Left renal pelvis (tissue), 4 donors: ENCODE data around the gene DPRX. TPM values are rescaled to one million over a fixed set of nuclear protein-coding genes. Genes with fewer than 3 reads are reported as not detected.

Experiments
- DNase-seq, 4 donors: peaks; one replicate each; pipeline ENCODE4 v3.0.0-alpha.2; 2013; ENCODE audit warnings: low read depth in 4 of 4, low spot score in 3 of 4
- polyA plus RNA-seq, 4 donors: library from polyadenylated mRNA; unstranded; fragments of 120-200 nt; gene quantifications; one replicate each; pipeline ENCODE4 v1.2.1, GENCODE V29; 2013; ENCODE audit not compliant: insufficient read length in 4 of 4

DPRX gene
- not detected for polyA plus RNA-seq

GRCh38 chr19:53631949-53632407 lies at the start of gene DPRX:
DPRX (plus strand) TSS chr19:53631999; CDS start chr19:53632107, 108 bp downstream.
- DNase-seq = no peak

GRCh38 chr19:53583181-53583580 lies 48.6 kb upstream of the DPRX start:
- DNase-seq = no peak

- no peak for DNase-seq
These were observed 45.5 kb upstream of the DPRX start for GRCh38 chr19:53586277-53586691.

GRCh38 chr19:53594811-53595509 lies 36.8 kb upstream of the DPRX start:
- no peak for DNase-seq

- DNase-seq = no peak
These were observed 36.3 kb upstream of the DPRX start for GRCh38 chr19:53595510-53595867.

DNA sequence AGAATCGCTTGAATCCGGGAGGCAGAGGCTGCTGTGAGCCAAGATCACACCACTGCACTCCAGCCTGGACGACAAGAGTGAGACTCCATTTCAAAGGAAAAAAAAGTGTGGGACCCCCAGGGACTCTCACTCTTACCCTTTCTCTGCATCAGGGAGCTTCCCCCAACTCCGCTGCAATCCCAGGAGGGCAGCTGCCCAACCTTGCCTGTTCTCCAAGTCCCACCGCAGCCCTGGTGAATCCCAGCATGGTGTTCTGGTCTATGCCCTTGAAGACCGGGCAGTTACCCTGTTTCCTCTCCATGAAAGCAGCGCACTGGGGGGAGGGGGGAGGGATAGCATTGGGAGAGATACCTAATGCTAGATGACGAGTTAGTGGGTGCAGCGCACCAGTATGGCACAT lies 35.7 kb upstream of the DPRX start:
- no peak for DNase-seq

GRCh38 chr19:53597023-53597422 lies 34.8 kb upstream of the DPRX start:
- DNase-seq = no peak

DNA sequence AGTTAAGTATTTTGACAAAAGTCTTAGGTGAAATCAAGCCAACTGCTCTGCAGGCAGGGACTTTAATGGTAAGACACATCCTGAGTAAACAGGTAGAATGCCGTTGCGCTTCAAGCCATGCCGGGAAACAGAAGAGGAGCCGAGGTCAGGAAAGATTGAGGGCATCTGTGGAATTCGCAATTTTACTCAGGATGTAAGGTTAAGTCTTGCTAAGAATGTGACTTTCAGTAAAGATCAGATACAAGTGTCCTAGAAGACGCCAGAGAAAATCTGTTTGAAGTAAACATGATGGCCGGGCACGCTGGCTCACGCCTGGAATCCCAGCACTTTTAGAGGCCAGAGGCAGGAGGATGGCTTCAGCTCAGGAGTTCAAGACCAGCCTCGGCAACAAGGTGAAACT lies 33.4 kb upstream of the DPRX start:
- no peak for DNase-seq

DNA sequence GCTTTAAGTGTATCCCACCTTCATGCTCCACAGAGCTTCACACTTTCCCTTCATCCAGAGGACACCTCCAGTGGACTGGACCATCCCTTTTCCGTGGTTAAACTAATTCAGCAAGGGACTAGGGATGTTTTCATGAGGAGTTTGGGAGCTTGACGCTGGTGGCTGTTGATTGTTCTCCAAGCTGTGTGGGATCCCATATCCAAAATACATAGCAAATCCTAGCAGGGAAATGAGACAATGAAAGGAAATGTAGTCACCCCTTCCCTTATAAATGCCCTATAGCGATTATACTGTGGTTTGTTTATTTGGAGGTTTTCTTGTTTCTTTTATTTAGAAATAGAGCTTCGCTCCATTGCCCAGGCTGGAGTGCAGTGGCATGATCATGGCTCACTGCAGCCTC lies 31.6 kb upstream of the DPRX start:
- no peak for DNase-seq

DNA sequence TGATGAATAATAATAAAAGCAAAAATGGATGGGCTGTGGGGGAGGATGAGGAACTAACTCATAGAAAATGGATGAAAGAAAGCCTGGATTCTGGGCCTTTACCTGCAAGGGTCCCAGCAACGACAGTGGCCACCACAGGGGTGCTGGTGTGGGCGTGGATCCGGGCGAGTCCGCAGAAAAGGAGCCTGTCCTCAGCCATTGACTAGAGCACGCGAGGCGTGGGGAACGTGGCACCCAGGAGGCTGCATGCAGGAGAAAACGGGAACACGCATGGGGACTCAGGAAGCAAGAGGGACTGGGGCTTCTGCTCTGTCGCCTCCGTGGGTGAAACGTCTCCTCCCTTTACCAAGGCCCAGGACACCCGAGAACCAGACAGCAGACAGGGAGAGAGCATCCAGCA lies 25.8 kb upstream of the DPRX start:
- no peak for DNase-seq

DNA sequence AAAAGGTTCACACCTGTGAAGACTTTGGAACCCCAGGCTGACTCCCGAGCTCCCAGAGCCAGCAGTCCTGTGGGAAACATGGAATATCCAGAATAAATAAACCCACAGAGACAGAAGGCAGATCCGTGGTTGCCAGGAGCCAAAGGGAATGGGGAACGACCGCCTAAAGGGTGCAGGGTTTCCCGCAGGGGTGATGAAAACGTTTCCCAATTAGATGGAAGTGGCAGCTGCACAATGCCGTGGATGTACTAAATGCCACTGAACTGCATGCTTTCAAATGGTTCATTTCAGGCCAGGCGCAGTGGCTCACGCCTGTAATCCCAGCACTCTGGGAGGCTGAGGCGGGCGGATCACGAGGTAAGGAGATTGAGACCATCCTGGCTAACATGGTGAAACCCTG lies 23.4 kb upstream of the DPRX start:
- DNase-seq = no peak

DNA sequence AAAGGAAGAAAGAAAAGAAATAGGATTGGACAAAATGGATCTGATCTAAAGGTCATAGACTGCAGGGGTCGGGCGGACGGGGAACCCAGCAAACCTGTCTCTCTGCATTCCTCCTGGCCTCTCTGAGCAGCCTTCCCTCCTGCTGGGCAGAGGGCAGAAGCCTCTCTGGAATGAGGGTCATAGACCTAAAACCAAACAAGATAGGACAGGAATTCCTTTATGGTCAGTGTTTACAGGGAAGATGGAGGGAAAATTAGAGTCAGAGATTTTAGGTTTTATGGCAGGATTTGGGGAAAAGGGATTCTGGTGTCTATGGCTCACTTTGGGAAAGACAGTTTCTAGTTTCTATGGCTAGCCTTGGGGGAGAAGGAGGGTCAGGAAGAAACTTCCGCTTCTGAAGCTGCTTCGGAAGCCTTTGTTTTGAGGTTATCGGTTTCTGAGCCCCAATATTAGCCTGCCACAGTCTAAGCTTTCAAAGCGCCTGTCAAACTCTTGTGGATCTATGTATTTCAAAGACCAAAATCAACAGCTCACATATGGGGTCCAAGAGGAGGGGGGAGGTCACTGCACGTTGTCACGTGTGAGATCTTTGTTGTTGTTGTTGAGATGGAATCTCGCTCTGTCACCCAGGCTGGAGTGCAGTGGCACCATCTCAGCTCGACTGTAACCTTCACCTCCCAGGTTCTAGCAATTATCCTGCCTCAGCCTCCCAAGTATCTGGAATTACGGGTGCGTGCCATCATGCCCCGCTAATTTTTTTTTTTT lies 18.9 kb upstream of the DPRX start:
- no peak for DNase-seq

- DNase-seq = no peak
These were observed 9.7 kb upstream of the DPRX start for GRCh38 chr19:53621885-53622740.

DNA sequence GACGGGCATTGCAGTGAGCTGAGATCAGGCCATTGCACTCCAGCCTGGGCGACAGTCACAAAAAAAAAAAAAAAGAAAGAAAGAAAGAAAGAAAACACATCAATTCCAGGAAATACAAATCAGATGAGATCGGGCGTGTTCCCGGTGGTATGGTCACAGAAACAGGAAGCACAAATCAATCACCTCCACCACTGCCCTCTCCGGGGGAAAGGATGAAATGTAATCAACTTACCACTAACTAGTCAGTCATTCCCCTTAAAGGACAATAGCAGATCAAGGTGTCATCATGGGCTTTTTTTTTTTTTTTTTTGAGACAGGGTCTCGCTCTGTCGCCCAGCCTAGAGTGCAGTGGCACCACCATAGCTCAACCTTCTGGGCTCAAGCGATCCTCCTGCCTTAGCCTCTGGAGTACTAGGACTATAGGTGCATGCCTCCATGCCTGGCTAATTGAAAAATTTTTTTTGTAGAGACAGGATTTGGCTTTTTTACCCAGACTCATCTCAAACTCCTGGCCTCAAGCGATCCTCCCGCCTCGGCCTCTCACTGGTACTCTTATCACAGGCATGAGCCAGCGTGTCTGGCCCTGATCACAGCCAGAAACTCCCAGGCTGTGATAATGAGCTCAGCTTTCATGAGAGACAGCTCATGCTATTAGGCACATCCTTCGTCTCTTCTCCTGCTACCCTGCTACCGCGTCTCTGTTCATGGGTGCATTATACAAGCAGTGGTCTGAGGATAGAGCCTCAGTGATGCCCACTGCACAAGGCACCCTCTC lies 6.8 kb upstream of the DPRX start:
- DNase-seq = no peak

GRCh38 chr19:53626486-53626885 lies 5.3 kb upstream of the DPRX start:
- DNase-seq = no peak

DNA sequence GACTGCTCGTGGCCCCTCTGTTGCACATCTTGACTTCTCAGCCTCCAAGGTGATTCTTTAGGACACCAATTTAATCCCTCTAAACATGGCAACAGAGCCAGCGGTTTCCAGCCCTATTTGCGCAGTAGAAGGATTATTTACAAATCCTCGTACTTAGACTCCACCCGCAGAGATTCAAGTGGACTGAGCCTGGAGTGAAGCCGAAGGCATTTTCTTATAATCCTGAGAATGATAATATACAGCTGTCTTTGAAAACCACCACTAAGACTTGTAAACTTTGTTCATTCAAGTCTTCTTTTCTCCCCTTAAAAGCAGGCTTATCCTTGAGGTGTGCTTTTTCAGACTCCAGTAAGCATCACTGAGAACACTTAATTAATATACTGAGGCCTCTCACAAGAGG lies 4.8 kb upstream of the DPRX start:
- no peak for DNase-seq

- DNase-seq = no peak
These were observed 3.0 kb downstream of the DPRX start for GRCh38 chr19:53634768-53635167.

- no peak for DNase-seq
These were observed 7.7 kb downstream of the DPRX start for GRCh38 chr19:53639471-53639870.

GRCh38 chr19:53642381-53643099 lies 10.7 kb downstream of the DPRX start:
- DNase-seq = no peak
